Stimulated activated CD4-positive, alpha-beta T cell treated with anti-CD3 and anti-CD28 coated beads, Interleukin-12 subunit alpha, Interleukin-12 subunit beta, amount 100 ng/mL, for 24 hours (primary cell): Measurements from ENCODE around the gene FOXD2.

Experiments
- DNase-seq, 2 experiments: peaks; one replicate each; pipeline ENCODE4 v3.0.0-alpha.2; 2020; ENCODE audit warnings: low read depth in 2 of 2

The FOXD2 gene

DNA sequence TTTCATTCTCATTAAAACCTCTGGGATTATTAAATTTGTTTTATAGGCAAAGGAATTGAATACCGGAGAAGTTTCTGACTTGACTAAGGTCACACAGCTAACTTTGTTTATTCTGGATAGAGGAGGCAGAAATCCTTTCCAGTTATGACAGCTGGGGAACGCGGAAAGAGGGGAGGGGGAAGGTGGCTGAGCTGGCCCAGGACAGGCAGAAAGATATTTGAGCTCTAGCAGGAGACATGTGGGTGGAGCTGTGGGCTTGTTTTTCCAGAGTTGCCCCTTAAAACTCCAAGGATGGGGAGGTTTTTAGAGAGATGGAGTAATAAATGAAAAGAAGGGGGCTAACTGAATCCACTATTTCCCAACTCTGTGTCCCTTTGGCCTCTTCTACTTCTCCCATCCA is 27.8 kb downstream of the FOXD2 start:
- no peak for DNase-seq

DNA sequence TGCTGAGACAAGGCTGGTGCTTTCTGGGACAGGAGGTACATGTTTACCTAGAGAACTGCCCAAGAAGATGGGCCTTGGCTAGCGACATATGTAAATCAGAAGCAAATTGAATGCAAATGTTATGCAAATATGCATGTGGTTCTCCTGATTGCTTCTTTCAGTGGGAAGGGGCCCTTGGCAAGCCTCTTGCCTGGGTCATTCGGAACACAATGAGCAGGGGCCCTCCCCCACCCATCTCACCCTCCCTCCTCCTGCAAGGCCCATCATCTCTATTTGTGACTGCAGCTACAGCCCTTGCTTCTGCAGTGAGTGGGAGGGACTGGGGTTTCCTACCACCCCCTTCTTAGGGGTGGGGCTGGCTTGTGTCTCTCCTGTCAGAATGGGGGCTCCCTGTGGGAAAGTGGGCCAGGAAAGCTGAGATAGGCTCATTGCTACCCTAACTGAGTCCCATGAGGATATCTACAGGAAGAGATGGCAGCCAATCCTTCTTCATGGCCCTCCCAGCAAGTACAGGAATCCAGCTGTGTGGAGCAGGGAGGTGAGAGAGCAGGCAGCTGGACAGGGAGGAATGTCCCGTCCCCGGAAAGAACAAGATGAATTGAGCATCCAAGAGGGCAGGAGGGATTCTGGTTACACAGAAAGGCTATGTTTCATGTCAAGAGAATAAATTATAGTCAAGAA is 31.0 kb downstream of the FOXD2 start:
- no peak for DNase-seq

DNA sequence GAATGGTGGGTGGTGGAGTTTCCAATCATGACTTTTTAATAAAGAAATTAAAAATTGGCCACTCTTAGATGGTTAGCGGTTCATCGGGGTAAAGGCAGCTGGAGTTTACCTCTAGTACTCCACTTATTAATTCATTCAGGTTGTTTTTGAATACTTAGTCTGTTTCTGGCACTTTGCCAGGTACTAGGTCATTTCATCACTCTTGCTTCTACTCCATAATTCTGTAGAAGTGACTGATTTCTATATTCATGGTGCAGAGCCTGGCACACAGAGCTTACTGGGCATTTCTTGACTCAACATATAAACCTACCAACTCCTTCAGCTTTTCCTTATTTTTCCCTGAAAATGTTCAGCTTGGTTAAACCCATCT is 31.5 kb downstream of the FOXD2 start:
- DNase-seq = no peak

DNA sequence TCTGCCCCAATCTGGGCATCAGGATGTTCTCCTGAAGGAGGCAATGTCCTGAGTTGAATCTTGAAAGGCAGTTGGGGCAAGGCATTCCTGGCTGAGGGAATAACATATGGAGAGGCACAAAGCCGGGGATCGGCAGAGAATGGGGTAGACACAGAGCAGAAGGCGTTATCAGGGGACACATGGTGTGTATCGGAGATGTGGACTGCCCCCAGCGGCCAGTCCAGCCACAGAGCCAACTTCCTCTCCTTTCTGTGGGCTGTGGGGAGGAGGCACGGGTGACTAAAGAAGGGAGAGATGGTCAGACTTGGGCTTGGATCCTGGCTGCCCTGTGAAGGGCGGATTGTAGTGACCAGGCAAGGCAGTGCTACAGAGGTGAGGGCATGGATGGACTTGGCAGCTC is 32.1 kb downstream of the FOXD2 start:
- no peak for DNase-seq

DNA sequence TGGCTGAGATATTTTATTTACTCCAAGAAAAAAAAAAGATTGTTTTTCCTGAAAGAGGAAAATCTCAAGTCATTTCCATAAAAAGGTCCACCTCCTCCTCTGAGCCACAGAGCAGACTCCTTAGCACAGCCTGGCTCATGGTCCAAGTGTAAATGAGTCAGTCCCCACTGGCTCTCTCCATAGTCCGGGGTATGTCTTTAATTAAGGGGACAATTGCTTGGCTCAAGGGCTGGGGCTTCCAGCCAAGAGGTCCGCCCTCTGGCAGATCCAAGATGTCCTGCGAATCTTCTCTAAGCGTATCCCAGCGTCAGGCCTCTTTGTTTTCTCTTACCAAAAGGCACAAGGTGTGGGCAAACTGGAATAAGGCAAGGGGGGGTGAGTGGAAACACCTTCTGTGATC is 33.3 kb downstream of the FOXD2 start:
- no peak for DNase-seq

DNA sequence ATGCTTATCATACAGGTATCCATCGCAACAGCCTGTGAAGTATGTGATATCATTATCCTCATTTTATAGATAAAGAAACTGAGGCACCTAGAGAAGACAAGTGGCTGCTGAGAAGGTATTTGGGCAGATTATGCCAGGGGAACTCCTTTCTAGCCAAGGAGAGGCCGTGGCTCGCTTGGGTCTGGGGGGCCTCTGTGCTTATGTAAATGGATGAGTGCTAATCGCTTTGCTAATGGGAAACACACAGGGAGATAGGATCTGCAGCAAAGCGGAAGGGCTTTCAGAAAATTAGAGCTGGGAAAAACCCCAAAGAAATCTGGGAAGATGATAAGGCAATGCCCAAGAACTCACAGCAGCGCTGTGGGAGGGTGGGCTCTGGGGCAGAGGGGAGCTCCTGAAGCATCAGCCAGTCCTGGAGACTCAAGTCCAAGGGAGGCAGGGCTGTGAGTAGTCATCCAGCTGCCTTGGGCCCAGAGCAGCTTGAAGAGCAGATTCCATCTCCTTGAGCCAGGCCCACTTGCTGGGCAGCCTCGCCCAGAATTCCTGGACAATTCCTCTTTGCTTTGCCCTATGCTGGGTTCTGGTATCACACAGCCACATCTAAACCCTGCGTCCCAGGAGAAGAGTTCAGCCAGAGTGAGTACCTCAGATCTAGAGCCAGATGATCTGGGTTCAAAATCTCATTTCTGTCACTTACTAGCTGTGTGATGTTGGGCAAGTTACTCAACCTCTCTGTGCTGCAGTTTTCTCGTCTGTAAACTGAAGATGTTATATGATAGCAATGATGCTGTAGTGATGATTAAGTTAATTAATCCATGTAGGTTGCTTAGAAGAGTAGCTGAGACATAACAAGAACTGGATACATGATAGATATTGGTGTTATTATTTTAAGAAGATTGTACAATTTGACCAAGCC is 36.7 kb downstream of the FOXD2 start:
- no peak for DNase-seq

DNA sequence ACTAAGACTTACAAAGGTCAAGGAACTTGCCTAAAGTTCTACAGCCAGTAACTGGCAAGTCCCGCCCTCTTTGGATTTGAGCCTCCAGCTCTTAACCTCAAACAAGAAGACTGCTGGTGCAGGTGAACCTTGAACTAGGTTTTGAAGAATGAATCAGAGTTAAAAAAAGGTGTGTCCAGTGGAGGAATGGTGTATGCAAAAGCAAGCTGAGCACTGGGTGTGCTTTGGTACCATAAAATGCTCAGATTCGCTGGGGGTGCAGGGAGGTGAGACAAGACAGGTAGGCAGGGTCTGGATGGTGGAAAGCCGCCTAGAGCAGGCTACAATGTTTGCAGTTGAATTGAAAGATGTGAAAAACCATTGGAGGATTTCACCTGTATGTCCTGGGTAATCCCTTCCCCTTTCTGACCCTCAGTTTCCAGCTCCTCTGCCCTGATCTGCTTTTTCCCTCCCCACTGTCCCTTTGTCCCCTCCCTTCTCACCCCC is 39.8 kb downstream of the FOXD2 start:
- DNase-seq = no peak

DNA sequence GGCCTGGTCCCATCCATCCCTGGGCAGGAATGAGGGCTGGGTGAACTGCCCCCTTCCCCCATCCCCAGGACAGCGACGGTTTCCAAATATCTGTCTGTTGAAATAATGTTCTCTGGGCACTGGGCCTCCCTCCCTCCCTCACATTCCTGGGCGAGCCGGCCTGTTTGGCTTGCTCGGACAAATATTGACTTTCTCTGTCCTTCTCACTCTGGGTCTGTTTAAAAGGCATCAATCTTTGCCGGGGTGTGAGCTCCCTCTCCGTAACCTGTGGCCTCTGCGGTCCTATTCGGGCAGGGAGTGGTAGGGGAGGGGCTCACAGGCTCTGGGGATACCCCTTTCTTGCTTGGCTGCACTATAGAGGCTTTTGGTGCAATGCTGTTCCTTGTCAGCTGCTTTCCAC is 40.2 kb downstream of the FOXD2 start:
- DNase-seq = no peak

DNA sequence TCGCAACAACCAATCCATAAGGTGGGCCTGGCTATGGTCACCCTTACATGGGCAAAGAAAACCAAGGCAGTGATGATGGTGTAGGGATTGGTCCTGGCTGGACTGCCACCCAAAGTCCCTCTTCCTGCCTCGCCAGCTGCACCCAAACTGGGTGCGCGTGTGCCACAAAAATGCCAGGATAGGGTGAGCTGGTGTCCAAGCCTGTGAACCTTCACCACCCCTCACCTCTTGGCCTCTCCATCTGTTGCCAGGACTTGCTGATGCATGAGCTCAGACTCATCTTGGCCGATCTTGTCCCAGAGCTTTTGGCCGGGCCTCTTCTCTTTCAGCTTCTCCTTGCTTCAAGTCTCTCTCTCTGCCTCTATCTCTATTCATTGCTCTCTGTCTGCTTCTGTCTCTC is 41.8 kb downstream of the FOXD2 start:
- no peak for DNase-seq

DNA sequence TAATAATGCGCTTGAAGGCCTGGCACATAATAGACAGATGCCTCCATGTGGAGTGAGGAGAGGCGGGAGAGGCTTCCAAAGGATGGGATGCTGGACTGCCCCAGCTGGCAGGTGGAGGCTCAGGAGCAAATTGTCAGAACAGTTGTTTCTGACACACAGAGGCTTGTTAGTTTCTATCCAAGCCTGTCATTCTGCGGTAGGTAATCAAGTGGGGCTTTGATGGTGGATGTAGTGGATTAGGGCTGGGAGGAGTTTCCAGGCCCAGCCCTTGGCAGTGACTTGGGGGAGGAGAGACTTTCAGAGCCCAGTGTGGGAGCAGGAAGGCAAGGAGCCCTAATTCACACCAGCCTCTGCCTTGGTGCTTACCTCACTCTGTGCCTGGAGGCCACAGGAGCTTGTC is 44.1 kb downstream of the FOXD2 start:
- no peak for DNase-seq

DNA sequence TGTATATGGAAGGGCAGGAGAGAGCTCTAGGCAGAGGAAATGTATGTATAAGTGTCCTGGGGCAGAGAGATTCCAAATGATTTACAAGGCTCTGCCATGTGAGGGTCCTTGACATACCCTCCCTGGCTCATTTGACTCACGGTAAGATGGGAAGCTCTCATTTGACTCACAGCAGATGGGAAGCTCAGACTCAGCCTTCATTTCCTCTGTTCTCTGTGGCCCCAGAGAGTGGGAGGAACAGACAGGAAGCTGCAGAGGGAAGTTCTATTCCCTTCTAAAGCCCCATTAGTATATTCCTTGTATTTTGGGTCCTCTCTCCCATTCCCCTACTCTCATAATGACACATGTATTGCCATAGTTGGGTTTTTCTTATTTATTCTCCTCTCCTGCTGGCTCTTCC is 44.9 kb downstream of the FOXD2 start:
- no peak for DNase-seq

DNA sequence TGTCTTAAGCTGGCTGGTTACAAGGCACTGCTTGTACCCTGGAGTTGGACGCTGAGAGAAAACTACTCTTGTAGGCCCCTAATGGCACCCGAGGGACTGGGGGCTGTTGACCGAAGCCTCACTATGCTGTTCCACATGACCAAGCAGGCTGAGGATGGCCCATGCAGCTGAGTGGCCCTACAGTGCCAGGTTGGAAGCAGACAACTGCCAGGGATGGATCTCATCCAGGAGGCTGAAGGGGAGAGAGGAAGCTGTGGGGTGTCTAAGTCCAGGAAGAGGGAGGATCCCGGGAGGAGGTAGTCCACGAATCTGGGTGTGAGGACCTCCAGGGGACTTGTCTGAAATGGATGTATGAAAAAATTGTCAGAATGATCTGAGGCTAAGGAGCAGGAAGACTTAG is 45.8 kb downstream of the FOXD2 start:
- DNase-seq = no peak

DNA sequence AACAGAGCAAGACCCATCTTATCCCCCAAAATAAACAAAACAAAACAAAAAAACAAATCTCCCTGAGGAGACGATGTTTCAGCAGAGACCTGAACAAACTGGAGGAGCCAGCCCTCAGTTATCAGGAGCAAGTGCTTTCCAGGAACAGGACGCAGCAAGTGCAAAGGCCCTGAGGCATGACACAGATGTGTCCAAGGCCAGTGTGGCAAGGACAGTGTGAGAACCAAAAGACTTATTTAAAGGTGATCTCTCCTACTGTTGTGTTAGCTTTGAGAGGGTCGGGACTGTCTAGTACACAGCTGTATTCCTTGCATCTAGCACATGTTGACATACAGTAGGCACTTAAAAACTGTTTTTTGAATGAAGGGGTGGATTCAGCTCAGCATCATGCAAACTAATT is 48.0 kb downstream of the FOXD2 start:
- DNase-seq = no peak

DNA sequence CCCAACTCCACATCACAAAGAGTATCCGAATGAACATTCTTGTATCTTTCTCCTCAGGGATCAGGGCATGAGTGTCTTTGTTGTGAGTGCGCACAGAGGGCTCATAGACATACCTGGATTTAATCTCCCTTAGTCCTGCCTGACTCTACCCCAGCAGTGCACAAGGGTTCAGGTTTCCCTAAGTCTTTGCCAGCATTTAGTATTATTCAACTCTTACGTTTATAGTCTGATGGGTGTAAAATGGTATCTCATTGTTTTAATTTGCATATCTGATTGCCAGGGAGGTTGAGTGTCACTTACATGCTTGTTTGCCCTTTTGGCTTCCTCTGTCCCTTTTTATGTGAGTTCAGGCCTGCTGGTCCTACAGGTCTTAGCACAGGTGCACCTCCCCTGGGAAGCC is 49.5 kb downstream of the FOXD2 start:
- DNase-seq = no peak

DNA sequence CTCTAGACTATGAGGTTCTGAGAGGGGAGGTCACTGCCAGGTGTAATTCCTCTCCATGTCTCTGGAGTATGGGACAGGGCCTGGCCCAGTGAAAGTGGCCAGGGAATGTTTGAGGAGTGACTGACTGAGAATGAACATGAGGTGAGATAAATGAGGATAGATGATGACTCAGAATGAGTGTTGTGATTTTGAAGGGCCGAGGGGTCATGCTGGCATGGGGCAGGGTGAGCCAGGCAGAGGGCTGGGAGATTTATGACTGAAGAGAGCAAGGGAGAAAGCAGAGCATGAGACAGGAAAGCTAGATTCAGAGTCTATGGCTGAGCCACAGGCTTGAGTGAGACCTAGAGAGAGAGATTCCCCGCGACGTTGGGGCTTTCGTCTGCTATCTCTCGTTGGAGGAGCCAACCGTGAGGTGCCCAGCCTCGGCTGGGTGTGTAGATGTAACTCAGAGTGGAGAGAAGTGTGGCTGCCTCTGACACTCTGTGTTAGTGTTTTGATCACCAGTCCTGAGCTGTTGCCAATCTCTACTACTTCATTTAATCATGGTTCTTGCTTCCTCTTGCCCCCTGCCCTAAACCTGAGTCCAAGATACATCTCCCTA is 50.1 kb downstream of the FOXD2 start:
- no peak for DNase-seq
